ENCODE data around the gene TMEM176B. TPM values are rescaled to one million over a fixed set of nuclear protein-coding genes. Genes with fewer than 3 reads are reported as not detected.
A peak's percentile ranks its signal among the peaks of the same experiment; 100 is the strongest.
"Not testable (repeated sequence)": the region's sequence is repeated elsewhere in the genome, so short reads cannot be mapped to it uniquely, and the experiment has no call there.

The TMEM176B gene
- total RNA-seq, 2 donors from 2014 or later: 125 to 241 TPM

DNA sequence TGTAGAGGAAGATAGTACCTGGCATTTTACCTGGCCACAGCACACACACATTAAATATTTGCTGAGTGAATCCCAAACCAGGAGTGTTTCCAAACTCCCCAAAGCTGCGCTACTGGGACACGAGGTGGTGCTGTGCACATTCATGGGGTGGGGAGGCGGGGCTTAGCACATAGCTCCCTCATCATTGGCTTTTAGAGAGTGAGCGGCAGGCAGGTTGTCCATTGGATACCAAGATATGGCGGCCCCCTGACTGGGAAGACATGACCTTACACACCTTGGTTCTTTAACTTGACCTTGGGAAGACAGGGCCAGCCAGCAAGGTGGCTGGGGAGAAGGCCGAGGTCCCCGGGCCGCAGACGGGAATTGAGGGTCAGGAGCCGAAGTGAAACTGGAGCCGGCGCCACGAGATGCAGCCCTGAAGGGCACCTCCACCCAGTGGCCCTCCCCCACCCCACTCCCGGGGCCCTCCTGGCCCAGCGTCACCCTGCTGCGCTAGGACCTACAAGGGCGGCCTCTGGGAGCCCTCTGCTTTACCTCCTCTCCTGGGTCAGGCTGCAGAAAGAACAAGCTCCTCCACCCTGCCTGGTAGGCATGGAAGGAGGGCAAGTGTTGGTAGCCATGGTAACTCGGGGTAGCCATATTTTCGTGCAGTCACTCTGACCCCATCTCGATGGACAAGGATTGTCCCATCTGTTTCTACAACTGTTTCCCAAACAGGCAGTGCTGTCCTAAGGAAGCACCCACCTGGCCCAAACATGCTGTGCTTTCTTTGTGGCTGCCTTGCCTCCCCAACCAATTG lies 24.4 kb upstream of the TMEM176B start:
- intact Hi-C loops (cut with DNase I): no loop called here
- ATAC-seq (peak in 1 of 2 donors; percentile 52), DNase-seq (peak; percentile 25)

DNA sequence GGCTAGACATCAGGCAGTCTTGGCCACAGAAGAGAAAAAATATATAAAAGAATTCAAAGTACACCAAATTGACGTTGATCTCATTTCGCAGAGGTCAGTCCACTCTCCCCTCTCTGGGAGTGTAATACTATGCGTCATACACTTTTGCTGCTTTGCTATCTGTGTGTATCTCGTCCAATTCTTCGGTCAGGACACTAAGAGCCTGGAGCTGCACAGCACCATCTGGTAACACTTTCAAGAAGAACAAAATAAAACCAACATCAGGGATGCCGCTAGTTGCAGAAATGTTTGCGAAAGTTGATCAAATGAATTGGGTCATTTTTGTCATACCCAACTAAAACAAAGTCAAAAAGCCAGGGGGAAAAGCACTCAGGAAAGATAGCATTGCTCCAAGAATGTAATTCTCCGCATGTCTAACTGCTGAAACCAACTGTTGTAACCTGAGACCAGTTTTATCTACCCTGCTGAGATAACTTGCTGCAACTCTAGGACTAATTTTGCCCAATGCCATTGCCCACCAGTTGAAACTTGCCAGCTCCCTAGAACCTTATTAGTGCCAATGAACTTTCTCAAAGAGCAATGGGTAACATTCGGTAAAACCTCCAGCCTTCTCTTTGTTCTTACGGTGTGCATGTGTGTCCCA lies 23.4 kb upstream of the TMEM176B start:
- ATAC-seq (peak; percentile 75 to 94), DNase-seq (no peak)
- intact Hi-C loops (cut with DNase I): no loop called here

- ATAC-seq: peak in 1 of 2 donors; percentile 51
- intact Hi-C loops (cut with DNase I): no loop called here
- DNase-seq: no peak
Observed at GRCh38 chr7:150823043-150823442, 22.9 kb upstream of the TMEM176B start.

GRCh38 chr7:150820578-150821198 lies 20.5 kb upstream of the TMEM176B start:
- no peak for ATAC-seq
- DNase-seq: no peak
- intact Hi-C loops (cut with DNase I): no loop called here

DNA sequence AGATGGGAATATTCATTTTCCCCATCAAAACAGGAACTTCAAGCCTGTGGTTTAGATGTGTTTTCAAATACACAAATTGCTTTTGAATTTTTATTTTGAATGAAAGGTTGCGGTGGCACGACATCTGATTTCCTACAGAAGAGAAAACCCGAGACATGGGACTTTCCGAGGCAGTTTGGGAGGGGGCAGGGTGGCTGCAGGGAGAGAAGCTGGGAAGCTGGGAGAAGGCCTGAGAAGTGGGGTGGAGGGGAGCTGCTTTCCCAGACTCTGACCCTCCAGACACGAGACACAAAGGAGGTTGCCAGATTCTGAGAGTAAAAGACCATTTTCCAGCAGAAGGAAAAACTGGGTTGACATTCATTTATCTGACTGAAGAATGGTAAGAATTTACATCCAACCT lies 20.0 kb upstream of the TMEM176B start:
- intact Hi-C loops (cut with DNase I): no loop called here
- DNase-seq (no peak), ATAC-seq (no peak)

- no peak for DNase-seq
Observed at GRCh38 chr7:150818971-150819370, 18.8 kb upstream of the TMEM176B start.

GRCh38 chr7:150814328-150815001 lies 14.3 kb upstream of the TMEM176B start:
- DNase-seq: no peak
- no peak for ATAC-seq
- intact Hi-C loops (cut with DNase I): no loop called here

More at GRCh38 chr7:150818971-150819370, 18.8 kb upstream of the TMEM176B start:
- intact Hi-C loops (cut with DNase I): no loop called here
- no peak for ATAC-seq

GRCh38 chr7:150807616-150808438 lies 7.7 kb upstream of the TMEM176B start:
- ATAC-seq; DNase-seq; intact Hi-C loops (cut with DNase I): not testable (repeated sequence)

DNA sequence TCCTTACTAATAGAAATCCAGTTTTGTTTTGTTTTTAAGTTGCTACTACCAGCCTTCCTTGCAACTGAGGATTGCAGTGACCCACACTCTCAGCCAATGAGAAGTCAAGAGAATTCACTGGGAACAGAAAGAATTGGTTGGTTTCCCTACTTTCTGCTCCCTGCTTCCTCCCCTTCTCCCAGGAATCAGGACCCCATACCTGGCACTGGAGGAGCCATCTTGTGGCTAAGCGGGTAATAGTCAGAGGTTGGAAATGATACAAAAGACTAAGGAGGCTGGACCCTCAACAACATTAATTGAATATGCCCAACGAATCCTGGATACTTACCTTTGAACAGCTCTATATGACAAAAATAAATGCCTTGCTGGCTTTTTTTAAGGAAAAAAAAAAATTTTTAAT lies 6.7 kb upstream of the TMEM176B start:
- intact Hi-C loops (cut with DNase I): no loop called here
- DNase-seq: no peak
- no peak for ATAC-seq

DNA sequence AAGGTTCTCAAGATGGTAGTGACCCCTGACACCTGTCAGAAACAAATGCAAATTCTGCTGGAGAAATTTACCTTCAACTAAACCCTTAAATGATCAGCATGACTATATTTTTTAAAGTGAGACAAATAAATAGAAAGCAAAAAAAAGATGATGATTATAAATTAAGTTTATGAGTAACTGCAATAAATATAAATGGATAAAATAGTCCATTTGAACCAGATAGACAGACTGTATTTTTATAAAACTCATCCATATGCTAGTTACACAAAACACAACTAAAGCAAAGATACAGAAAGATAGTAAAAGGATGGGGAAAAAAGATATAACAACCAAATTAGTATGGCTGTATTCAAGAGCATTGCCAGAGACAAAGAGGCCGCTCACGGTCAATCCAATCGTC lies 6.3 kb upstream of the TMEM176B start:
- intact Hi-C loops (cut with DNase I): no loop called here
- ATAC-seq: no peak

DNA sequence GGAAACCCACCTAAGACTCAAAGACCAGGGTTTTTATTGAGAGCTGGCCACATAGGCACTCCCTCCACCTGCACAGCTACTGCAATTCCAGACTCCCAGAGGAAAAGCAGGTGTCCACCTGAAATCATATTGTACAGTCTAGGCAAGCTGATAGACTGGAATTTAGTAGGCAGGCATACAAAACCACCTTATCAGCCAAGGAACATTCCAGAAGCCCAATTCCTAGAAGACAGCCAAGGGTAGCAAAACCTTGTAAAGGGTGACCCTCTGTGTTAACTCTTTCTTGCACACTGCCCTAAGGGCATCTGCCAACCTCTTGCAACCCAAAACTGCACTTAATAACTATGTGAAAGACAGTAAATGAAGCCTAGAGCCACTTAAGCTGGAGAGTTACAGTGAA lies 5.7 kb upstream of the TMEM176B start:
- ATAC-seq (no peak), DNase-seq (no peak)
- intact Hi-C loops (cut with DNase I): no loop called here

More for the DNA sequence above, 6.3 kb upstream of the TMEM176B start:
- no peak for DNase-seq

GRCh38 chr7:150804802-150805201 lies 4.6 kb upstream of the TMEM176B start:
- DNase-seq (no peak), ATAC-seq (no peak)
- intact Hi-C loops (cut with DNase I): no loop called here

DNA sequence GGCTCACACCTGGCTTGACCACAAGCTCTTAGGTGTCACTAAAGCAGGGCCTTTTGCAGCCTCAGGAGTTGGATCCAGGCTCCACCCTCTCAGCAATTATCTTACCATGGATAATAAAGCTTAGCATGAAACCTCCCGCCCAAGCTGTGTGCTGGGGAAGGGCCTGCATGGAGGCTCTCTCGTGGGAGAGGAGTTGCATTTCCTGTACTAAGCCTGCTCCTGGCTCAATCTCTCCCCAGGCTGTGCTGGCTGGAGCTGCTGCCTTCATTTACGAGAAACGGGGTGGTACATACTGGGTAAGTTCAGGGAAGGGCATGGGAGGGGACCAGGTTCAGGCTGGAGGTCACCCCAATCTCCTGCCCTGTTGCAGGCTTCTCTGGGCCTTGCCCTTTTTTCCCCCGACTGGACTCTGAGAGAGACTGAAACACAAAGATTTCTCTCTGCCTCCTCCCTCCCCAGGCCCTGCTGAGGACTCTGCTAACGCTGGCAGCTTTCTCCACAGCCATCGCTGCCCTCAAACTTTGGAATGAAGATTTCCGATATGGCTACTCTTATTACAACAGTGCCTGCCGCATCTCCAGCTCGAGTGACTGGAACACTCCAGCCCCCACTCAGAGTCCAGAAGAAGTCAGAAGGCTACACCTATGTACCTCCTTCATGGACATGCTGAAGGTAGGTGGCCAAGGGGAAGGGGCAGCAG lies 3.1 kb upstream of the TMEM176B start:
- intact Hi-C loops (cut with DNase I): no loop called here
- DNase-seq (peak; percentile 35), ATAC-seq (peak; percentile 1 to 9)

GRCh38 chr7:150801946-150802771 lies 2.0 kb upstream of the TMEM176B start:
- no peak for ATAC-seq
- intact Hi-C loops (cut with DNase I): no loop called here

DNA sequence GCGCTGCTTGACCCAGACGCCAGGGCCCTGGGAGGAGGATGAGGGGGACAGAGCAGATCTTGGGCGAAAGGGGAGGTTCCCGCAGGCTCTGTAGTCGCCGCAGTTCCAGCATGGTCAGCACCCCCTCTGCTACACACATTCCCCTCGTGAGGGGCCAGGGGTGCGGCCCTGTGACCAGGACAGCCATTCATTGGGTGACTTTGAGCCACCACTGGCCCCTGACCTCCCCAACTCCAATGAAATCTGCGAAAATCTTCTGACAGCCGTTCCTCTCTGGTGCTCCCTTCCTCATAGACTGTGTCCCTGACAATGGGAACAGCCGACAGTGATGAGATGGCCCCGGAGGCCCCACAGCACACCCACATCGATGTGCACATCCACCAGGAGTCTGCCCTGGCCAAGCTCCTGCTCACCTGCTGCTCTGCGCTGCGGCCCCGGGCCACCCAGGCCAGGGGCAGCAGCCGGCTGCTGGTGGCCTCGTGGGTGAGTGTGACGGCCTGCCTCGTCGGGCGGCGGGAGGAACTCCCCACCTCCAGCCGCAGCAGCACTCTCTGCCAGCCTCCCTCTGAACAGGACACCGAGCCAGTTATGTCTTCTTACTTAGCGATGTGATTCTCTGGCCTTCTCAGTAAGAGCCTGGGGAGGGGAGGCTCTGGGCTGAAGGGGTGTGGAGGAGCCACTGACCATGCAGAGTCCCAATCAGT lies 1.2 kb upstream of the TMEM176B start:
- DNase-seq: peak; percentile 31
- peak in 1 of 2 donors; percentile 13 for ATAC-seq
- intact Hi-C loops (cut with DNase I): no loop called here

More at GRCh38 chr7:150801946-150802771, 2.0 kb upstream of the TMEM176B start:
- DNase-seq: no peak

- ATAC-seq (peak; percentile 68 to 76), DNase-seq (peak; percentile 45)
- intact Hi-C loops (cut with DNase I): no loop called here
Observed at GRCh38 chr7:150800581-150801241, 547 bp upstream of the TMEM176B start, which contains the start of gene TMEM176A. Gene TMEM176A (plus strand): TSS chr7:150800769. CDS start chr7:150801551, 782 bp downstream.

Measured in left cardiac atrium (tissue), 4 donors.